Upper lobe of left lung (tissue), 6 donors: ENCODE data around the gene NCOR2. TPM values are rescaled to one million over a fixed set of nuclear protein-coding genes. Genes with fewer than 3 reads are reported as not detected.

Experiments used
- ATAC-seq, 2 donors: fragments of 200-7000 bp; cut with Tn5 transposase; one replicate each; pipeline ENCODE4 v1.9.1; 2022; ENCODE audit warnings: mild to moderate bottlenecking in 2 of 2, moderate library complexity in 2 of 2; ENCODE audit not compliant: low FRiP score in 2 of 2
- DNase-seq, 2 donors: peaks; one replicate each; pipeline ENCODE4 v3.0.0-alpha.2; 2019 to 2020
- H3K27ac ChIP-seq, 4 donors: fragments of 200-600 bp; sonication (generic); one replicate each; pipeline ENCODE4 v1.5.1; 2016 to 2019
- H3K27me3 ChIP-seq, 4 donors: fragments of 200-600 bp; sonication (generic); one replicate each; pipeline ENCODE4 v1.5.1; 2017 to 2019
- H3K36me3 ChIP-seq, 4 donors: fragments of 200-600 bp; sonication (generic); one replicate each; pipeline ENCODE4 v1.5.1; 2016 to 2019
- H3K4me1 ChIP-seq, 4 donors: fragments of 200-600 bp; sonication (generic); one replicate each; pipeline ENCODE4 v1.5.1; 2018 to 2019
- H3K4me3 ChIP-seq, 4 donors: fragments of 200-600 bp; sonication (generic); one replicate each; pipeline ENCODE4 v1.5.1; 2017 to 2019; ENCODE audit warnings: mild to moderate bottlenecking in 2 of 4, moderate library complexity in 1 of 4
- H3K9me3 ChIP-seq, 4 donors: fragments of 200-600 bp; sonication (generic); one replicate each; pipeline ENCODE4 v1.5.1; 2018 to 2019
- CTCF ChIP-seq, 6 experiments: fragments of 450-650 bp in 4 of 6; fragments of 200-600 bp in 2 of 6; sonication (generic) in 2 of 6; IDR thresholded peaks; one replicate each; pipeline ENCODE4 v1.5.1; 2016 to 2019; ENCODE audit warnings: antibody characterized with exemption in 6 of 6
- EP300 ChIP-seq, 4 donors: sonication (generic); formaldehyde crosslinking; IDR thresholded peaks; one replicate each; pipeline ENCODE4 v1.5.1; 2017; ENCODE audit warnings: antibody characterized with exemption in 4 of 4, control low read depth in 2 of 4
- POLR2A ChIP-seq, 4 donors: fragments of 450-650 bp; IDR thresholded peaks; one replicate each; pipeline ENCODE4 v1.5.1; 2016 to 2017; ENCODE audit warnings: antibody characterized with exemption in 4 of 4, mild to moderate bottlenecking in 2 of 4
- POLR2AphosphoS5 ChIP-seq, 2 donors: sonication (generic); formaldehyde crosslinking; IDR thresholded peaks; one replicate each; pipeline ENCODE4 v1.5.1; 2017; ENCODE audit warnings: antibody characterized with exemption in 2 of 2
- WGBS, 2 donors: methylation state at CpG; one replicate each; pipeline ENCODE4 v1.1.5; 2017 to 2018; 5-methylcytosine and 5-hydroxymethylcytosine counted together
- total RNA-seq, 6 donors: library from RNA; depleted of rRNA in 4 of 6; stranded (reverse); fragments of >200 nt in 4 of 6; gene quantifications; one replicate each; pipeline versions ENCODE4 v1.1.0 to v1.2.1, GENCODE V29; 2016 to 2021
- donor health status: DM: no; HTN: no; CAD: no; lungs with moderate emphysema.
- donor health status: DM: no; HTN: yes; CAD: no; lungs with severe emphysema.

Gene NCOR2
- total RNA-seq, 6 donors from 2014 or later: 188 to 603 (median 373) TPM

DNA sequence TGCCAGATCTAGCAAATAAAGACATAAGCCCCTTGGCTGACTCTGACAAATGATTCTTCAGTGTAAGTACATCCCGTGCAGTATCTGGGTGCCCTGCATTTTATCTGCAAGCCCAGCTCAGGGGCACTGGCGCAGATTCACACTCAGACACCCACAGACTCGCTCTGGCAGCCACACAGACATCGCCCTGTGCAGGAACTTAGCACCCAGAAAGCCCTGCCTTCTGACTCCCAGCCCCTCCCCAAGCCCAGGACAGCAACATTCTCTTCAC, 44.9 kb upstream of the NCOR2 start:
- no peak overlapping the region for H3K4me3 ChIP-seq
- 91% methylated on average over 4 of the region's 4 CpGs; no CpG with 5 or more reads in 1 of the 2 donors for WGBS, 2 donors
- no peaks in the 10 kb centered on the region for H3K27me3 ChIP-seq
- ATAC-seq (no peak), DNase-seq (no peak)
- peaks cover 15 to 28% (median 21%) of the 10 kb centered on the region in 4 donors for H3K4me1 ChIP-seq
- no peaks in the 10 kb centered on the region for H3K36me3 ChIP-seq
- H3K9me3 ChIP-seq: no peaks in the 10 kb centered on the region
- peak overlapping the region in 1 of 4 donors; percentile 1 for H3K27ac ChIP-seq
- TF ChIP-seq EP300 (IDR thresholded peaks at IDR 0.05): no peak
- TF ChIP-seq POLR2AphosphoS5 (IDR thresholded peaks at IDR 0.05): no peak
- no peak for TF ChIP-seq CTCF (IDR thresholded peaks at IDR 0.05)
- no peak for TF ChIP-seq POLR2A (IDR thresholded peaks at IDR 0.05)

DNA sequence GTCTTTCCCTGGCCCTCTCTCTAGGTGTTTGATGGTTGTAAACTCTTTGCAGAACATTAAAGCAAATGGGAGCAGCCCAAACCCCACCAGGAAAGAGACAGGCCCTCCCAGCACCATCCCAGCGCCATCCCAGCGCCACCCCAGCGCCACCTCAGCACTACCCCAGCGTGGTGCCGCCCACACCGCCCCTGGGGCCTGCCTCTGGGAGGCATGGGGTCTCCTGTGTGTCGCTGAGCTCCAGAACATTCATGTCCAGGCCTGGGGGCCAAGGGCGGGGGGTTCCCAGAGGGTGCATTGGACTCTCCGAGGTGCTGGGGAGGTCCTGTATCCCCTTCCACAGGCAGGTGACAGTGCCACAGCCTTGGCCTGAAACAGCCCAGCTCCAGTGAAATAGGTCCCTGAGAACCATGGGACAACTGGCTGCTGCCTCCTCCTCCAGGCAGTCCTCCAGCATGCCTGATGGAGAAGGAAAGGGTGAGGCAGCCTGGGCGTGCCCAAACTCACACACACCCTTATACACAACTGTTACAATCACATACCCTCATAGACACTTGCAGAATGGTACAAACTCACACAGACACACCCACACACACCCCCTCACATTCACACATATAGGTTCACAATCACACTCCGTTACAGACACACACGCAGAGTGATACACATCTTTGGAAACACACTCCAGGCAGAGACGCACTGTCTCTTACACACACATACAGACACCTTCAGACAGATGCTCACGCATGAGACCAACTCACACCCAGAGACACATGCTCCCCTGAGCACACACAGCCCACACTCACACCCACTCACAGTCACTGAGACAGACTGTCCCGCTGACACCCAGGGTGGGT, 44.4 kb upstream of the NCOR2 start:
- Histone ChIP-seq H3K27me3 (no peaks in the 10 kb centered on the region), H3K4me3 (no peak overlapping the region), H3K27ac (peak overlapping the region in 1 of 4 donors; percentile 1), H3K36me3 (no peaks in the 10 kb centered on the region), H3K4me1 (peaks cover 15 to 28% (median 21%) of the 10 kb centered on the region in 4 donors), H3K9me3 (no peaks in the 10 kb centered on the region)
- no peak for DNase-seq
- WGBS, 2 donors: 90% methylated on average over 12 to 14 of the region's 15 CpGs
- no peak for TF ChIP-seq EP300 (IDR thresholded peaks at IDR 0.05)
- ATAC-seq: no peak

DNA sequence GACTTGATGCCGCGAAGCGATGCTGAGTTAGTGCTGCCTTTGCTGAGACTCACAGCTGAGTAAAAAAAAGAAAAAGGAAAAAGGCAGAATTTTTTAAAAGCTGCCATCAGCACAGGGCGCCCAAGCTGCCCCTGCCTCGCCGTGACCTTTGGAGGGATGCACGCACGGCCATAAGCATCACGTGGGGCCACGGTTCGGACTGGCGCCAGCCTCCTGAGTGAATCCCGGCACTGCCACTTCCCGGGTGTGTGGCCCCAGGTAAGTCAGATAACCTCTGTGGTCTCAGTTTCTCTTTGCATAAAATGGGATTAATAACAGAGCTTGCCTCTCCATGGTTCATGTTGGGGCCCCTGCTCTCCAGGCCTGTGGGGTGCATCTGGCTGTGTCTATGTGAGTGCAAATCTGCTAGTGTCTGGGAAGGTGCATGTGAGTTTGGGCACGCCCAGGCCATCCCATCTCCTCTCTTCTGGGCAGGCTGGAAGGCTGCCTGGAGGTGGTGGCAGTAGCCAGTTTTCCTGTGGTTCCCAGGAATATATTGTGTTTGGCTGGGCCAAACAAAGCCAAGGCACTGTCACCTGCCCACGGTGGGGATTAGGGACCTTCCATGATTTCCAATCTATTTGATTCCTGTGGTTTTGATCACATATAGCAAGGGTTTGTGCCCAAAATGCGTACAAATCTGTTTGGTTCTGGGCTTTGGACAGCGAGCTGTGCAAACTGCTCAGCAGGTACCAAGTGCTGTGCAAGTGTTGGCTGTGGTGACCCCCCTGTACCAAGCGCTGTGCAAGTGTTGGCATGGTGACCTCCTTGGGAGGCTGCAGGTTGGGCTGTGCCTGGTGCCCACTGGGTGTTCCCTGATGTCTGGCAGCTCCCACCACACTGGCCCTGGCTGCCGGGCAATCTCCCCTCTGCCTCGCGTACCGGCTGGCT, 43.5 kb upstream of the NCOR2 start:
- Histone ChIP-seq H3K9me3 (no peaks in the 10 kb centered on the region), H3K27me3 (no peaks in the 10 kb centered on the region), H3K4me1 (peaks cover 15 to 28% (median 21%) of the 10 kb centered on the region in 4 donors), H3K27ac (no peak overlapping the region), H3K4me3 (no peak overlapping the region), H3K36me3 (no peaks in the 10 kb centered on the region)
- WGBS, 2 donors: 88 to 89% methylated on average over 22 to 23 of the region's 23 CpGs
- no peak for DNase-seq
- TF ChIP-seq EP300 (IDR thresholded peaks at IDR 0.05) (no peak), CTCF (IDR thresholded peaks at IDR 0.05) (no peak), POLR2AphosphoS5 (IDR thresholded peaks at IDR 0.05) (no peak), POLR2A (IDR thresholded peaks at IDR 0.05) (no peak)
- ATAC-seq: no peak

DNA sequence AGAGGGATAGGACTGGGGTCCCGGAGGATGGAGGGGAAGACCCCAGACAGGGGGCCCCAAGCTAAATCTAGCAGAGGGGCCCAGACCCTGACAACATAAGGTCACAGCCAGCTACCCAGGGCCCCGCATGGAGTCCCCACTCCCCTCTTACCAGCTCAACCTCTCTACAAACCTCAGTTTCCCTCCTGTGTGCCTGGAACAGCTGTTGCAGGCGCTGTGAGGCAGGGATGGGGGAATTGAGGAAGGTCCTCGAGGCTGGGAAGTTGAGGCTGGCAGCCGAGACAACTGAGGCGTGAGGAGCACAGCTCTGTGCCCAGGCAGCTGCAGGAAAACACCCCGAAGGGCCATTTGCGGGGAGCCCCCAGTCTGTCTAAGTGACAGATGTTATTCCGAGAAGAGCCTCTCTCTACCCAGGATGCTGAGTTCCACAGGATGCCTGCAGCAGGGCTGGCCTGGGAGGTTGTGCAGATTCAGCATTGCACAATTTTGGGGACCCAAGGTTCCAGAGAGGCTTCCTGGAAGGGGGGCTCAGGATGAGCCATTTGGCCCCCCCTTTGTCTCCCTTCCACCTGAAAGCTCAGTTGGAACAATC, 42.7 kb upstream of the NCOR2 start:
- TF ChIP-seq POLR2AphosphoS5 (IDR thresholded peaks at IDR 0.05): no peak
- no peak for TF ChIP-seq EP300 (IDR thresholded peaks at IDR 0.05)
- no peak for TF ChIP-seq POLR2A (IDR thresholded peaks at IDR 0.05)
- no peak for TF ChIP-seq CTCF (IDR thresholded peaks at IDR 0.05)
- no peaks in the 10 kb centered on the region for H3K27me3 ChIP-seq
- no peak overlapping the region for H3K4me3 ChIP-seq
- peak overlapping the region in 2 of 4 donors; percentile 15 to 78 for H3K27ac ChIP-seq
- peaks cover 15 to 28% (median 21%) of the 10 kb centered on the region in 4 donors for H3K4me1 ChIP-seq
- no peaks in the 10 kb centered on the region for H3K36me3 ChIP-seq
- ATAC-seq: no peak
- DNase-seq: no peak
- WGBS, 2 donors: 79 to 100% methylated on average over 2 to 9 of the region's 9 CpGs
- H3K9me3 ChIP-seq: no peaks in the 10 kb centered on the region
